ENCODE results near the gene NRP1.
"Not testable (repeated sequence)": the region's sequence is repeated elsewhere in the genome, so short reads cannot be mapped to it uniquely, and the experiment has no call there.

The NRP1 gene

GRCh38 chr10:33143160-33143728, 191.2 kb downstream of the NRP1 start:
- no peak for DNase-seq

GRCh38 chr10:33142295-33142694, 192.2 kb downstream of the NRP1 start:
- DNase-seq = no peak

DNA sequence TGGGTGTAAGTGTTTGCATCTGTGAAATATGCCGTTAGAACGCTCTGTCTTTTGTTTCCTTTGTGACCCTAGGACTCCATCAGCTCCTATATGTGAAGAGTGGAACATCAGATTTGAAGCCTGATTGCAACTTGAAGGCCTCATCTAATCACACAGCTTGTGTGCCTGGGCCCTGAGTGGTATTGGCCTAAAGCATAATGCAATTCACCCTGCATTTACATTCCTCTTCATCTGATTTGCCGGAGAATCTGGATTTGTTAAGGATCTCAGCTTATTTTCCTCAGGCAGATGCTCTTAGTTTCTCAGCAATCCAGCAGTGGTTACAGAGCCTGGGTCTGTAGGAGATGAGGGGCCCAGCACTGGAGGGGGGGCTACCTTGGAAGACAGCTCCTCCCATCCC, 193.2 kb downstream of the NRP1 start:
- DNase-seq = no peak

DNA sequence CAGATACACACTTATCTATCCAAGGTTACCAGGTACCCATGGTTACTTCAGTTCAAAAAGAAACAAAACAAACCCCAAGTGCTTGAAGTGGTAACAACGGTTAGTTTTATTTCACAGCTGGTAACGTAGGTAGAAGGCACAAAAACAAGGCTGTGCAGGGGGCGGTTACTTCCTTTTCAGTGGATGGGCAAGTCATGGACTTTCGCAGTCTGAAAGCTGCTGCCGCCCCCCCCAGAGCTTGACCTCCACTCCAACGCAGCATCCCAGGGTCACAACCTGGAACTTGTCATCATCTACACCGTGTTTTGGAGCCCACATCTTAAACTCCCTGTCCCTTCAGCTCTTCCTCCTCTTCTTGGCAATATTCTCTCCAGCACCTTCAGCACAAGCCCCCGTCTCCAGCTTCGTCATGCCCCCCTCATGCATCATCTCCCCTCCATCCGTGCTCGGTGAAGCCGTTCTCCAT, 195.3 kb downstream of the NRP1 start:
- peak in 1 of 3 experiments; percentile 5 for DNase-seq

GRCh38 chr10:33138686-33139085, 195.8 kb downstream of the NRP1 start:
- DNase-seq = not testable (repeated sequence)

DNA sequence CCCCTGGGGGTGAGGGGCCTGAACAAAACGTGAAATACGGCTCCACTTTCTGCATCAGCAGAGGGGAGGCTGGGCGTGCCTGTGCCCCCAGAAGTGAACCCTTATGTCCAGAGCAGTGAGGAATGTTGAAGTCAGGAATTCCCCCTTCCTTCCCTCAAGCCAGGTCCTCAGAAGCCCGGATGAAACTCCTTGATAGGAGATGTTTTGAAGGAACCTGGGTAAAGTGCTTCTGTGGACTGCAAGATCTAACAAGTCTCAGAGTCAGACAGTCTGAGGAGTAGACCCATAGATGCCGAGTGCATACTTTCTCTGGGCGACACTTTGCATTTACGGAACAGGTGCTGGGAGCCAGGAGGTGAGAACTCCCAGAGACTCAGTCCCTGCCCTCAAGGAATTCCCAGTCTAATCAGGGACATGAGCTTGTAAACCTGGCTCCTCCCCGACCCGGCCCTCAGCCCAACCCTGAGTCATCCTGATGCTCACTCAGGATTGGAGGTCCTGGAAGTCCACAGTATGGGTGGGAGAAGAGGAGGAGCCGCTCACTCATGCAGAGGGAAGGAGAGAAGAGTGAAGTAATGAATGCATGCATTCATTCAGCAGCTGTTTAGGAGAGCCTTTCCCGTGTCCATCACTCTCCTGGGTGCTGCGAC, 197.0 kb downstream of the NRP1 start:
- no peak for DNase-seq

DNA sequence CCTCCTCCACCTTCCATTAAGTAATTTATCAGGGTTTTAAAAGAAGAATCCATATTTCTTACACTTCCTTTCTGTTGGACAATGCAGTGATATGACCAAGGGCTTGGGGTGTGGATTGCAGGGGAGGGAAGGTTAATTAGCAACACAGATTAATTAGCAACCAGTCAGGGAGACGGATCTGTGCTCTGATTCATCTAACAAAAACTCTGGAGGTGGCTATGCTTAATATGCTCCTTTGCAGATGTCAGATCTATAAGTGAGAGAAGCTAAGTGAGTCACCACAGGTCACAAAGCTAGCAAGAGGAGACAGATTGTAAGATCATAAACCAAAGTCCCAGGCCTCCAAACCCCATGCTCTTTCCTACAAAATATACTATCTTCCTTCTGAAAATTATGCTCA, 197.7 kb downstream of the NRP1 start:
- no peak for DNase-seq

DNA sequence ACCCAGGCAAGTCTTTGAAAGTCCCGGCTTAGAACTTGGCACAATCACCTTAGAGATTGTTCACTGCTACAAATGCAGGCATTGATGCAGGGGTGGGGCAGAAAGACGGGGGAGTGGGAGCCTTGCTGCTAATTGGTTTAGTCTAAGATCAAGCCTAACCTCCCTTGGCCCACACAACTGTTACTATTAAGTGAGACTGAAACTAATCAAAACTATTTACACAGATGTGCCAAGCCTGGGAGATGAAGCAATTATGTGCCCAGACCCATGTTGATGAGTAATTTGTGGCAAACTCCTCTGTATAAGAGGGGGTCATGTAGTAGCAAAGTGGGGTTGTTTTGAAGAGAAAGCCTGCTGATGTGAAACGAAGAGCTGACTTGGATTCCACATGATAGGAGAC, 198.2 kb downstream of the NRP1 start:
- no peak for DNase-seq

- peak in 2 of 3 experiments; percentile 2 to 41 for DNase-seq
Measured at GRCh38 chr10:33134011-33134751, 200.3 kb downstream of the NRP1 start.

DNA sequence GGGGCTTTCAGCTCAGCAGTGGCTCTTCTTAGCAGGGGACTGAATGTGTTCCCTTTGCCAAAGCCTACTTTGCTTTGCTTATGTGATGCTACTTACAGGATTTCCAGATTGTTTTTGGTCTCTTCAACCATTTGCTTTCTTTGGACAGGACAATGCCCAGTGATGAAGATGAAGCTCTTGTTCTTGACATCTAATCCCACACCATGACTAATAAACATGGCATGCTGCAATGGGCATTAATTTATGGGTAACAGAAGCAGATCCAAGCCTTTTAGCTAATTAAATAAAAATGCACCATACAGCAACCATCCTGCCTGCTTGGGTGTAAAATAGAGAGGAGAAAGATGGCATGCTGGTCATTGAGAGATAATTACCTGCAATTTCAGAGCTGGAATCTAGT, 200.9 kb downstream of the NRP1 start:
- no peak for DNase-seq

GRCh38 chr10:33132626-33133025, 201.8 kb downstream of the NRP1 start:
- no peak for DNase-seq

DNA sequence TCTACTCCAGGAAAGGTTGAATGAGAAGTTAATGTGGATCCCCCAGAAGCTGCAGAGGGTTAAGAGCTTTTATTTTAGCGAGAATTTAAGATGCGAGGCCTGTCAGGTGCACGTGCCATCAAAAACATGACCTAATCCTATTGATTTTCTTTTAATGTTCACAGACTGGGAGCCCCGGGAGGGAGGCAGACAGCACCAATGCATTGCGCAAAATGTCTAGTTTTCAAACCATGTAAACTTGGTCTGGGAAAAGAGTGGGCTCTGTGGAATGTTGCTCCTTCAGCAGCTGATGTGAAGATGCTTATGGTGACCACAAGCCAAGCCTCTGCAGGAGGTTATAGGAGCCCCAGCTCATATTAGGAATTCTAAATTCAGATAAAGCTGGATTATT, 204.5 kb downstream of the NRP1 start:
- DNase-seq = no peak

DNA sequence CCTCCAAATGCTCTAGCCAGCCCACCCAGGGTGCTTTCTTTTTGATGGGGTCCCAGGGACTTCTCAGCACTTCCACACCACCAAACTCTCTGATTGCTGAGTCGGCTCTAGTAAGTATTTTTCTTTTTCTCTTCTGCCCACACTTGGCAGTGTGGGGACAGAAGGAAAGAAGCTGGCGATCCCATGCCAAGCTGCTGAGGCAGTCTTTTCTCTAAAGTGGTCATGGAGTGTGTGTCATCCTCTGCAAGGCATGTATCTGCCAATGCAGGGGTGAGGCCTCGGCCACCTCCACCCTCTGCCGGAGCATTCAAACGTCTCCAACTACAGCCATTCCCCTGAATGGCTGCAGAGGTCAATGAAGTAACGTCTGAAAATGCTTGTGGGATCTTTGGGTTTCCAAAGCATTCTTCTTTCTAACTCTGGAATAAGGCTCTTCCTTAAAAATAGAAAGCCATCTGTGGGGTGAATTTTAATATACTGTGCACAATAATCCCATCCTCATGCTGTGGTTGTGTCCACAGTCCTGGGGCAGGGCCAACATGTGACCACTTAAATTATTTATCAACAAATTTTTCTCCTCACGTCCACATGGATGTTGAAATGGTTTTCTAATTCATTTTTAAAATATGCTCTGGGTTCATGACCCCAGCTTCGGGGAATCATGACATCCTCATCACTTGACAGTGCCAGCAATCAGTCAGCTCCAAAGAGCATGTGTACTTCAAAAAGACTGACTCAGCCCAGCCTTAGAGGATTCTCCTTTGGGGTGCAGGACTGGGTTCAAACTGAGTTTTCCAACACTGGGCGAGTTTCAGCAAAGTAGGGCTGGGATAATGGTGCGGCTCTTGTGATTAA, 205.1 kb downstream of the NRP1 start:
- no peak for DNase-seq

DNA sequence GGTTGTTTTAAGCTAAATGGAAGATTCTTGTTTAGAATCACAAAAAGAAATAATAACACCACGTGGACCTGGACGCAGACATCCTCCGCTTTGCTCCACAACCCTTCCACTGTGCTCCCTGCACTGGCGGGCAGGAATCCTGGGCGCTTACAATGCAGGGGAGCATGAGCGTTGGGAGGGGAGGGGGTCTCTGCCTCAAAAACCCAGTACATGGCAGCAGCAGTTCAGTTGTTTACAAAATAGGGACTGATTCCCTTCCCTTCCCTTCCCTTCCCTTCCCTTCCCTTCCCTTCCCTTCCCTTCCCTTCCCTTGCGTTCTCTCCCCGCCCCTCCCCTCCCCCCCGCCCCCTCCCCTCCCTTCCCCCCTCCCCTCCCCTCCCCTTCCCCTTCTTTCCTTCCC, 206.8 kb downstream of the NRP1 start:
- no peak for DNase-seq

Measured in NCI-H1417 (cell line).